D721Med (cell line): ENCODE data around the gene HSPB9.

Source experiments
- DNase-seq: peaks from one replicate; pipeline ENCODE4 v3.0.0; 2011; ENCODE audit warnings: low spot score; ENCODE audit not compliant: insufficient read length
- FAIRE-seq: peaks from 2 replicates; lab custom pipeline; 2011; peaks lifted over from hg19 to GRCh38; lab: Jason Lieb, UNC
- CTCF ChIP-seq: IDR thresholded peaks from 2 replicates; pipeline ENCODE4 v1.5.1; 2012; ENCODE audit warnings: mild to moderate bottlenecking, control low read depth; ENCODE audit not compliant: insufficient read depth; ENCODE audit errors: missing control alignments

Gene HSPB9

DNA sequence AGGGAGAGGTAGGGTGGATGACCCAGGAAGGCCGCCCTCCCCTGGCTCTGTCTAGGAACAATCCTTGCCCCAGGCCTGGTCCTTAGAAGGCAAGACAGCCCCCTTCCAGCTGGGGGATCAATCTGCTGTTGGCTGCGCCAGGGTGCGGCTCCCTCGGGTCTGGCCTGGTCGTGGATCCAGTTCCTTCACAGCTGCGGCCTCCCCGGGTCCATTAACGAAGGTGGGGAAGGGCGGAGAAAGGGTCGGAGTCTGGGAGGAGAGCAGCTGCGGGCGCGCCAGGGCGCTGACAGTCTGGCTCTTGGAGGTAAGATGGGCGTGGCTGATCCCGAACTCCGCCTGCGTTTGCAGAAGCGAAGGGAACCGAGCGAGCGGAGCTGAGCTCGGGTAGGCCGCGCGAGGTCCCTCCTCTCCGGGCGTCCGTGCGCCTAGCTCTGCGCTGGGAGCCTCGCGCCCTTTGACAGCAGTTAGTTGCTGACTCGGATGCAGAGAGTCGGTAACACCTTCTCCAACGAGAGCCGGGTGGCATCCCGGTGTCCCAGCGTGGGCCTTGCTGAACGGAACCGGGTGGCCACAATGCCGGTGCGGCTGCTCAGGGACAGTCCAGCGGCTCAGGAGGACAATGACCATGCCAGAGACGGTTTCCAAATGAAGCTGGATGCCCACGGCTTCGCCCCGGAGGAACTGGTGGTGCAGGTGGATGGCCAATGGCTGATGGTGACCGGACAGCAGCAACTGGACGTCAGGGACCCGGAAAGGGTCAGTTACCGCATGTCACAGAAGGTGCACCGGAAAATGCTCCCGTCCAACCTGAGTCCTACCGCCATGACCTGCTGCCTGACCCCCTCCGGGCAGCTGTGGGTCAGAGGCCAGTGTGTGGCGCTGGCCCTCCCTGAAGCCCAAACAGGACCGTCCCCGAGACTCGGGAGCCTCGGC lies at the start of gene HSPB9:
Gene HSPB9 (plus strand): TSS at position 434 of the 933 bp plus-strand sequence. CDS start 47 bp downstream, at position 481.
- DNase-seq (no peak), FAIRE-seq (no peak)
- TF ChIP-seq CTCF = no peak

- FAIRE-seq (no peak), DNase-seq (no peak)
Measured at GRCh38 chr17:42075789-42076188, 46.8 kb upstream of the HSPB9 start.

DNA sequence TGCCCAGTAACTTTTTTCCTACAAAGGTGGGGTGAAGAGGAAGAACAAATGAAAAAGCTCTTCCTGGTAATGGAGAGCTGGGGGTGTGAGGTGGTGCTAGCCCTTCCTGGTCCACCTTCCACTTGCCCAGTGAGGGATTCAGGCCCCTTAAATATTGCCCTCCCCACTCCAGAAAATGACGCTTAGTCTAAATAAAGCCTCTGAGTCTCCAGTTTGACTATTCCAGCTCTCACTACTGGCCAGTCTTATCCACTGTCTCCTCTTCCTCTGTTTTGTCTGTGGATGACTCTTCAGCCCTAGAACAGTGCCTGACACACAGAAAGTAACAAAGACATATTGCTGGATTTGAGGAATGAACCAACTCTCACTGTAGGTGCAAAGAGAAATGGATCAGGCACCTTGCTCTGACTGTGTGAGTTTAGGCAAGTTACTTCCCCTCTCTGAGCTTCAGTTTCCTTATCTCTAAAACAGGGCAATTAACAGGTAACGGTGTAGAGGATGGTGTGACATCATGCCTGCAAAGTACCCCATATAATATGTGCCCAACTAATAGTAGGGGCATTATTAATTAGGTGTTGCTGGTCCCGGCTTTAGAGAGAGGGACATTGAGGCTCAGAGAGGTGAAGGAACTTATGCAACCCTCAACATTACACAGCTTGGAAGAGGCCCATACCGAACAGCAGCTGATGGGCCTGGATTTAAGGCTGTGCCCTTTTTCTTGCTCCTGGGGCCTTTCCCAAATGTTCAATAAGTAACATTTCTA lies 45.6 kb upstream of the HSPB9 start:
- no peak for DNase-seq
- no peak for FAIRE-seq
- TF ChIP-seq CTCF = no peak

More at GRCh38 chr17:42075789-42076188, 46.8 kb upstream of the HSPB9 start:
- TF ChIP-seq CTCF = no peak

- TF ChIP-seq CTCF = no peak
- FAIRE-seq = no peak
- DNase-seq = no peak
Measured at GRCh38 chr17:42077755-42078154, 44.8 kb upstream of the HSPB9 start.

DNA sequence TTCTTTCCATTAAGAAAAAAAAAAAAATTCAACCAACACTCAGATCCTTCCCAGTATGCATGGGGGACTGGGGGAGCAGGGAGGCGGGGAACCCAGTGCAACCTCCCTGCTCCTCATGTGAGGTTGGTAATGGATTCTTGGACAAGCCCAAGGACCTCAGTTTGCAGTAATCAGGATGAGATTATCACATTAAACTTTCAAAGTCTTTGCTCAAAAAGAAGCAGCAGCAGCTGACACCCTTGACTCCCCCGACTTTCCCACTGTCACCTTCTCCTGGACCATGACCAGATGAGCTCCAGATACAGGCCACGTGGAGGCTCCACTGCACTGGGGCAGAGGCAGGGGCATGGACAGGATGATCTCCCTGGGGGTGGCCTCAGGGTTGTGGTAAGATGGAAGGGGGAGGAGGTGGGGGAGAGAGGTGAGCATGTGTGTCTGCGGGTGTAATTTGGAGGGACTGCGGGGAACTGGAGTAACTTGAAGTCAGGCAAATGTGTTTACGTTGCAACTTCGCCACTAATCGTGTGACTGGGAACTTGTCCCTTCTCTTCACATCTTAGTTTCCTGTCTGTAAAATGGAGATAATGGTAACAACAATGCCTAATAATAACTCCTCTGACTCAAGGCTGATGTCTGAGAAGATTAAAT lies 44.1 kb upstream of the HSPB9 start:
- no peak for DNase-seq
- no peak for FAIRE-seq
- TF ChIP-seq CTCF = no peak

DNA sequence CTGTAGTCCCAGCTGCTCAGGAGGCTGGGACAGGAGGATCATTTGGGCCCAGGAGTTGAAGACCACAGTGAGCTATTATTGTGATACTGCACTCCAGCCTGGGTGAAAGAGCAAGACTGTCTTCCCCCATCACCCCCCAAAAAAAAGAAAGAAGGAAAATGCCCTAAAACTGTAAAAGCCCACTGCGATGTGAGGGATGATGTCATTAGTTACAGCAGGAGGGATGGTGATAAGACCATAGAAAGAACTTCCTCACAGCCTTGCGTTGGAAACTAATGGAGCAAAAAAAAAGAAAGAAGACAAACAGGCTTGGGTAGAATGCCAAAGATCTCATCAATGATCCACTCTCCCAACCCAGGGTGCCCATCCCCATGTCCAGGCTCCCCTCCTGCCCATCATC lies 43.1 kb upstream of the HSPB9 start:
- TF ChIP-seq CTCF = no peak
- DNase-seq (no peak), FAIRE-seq (no peak)
